ENCODE data around the gene GALNT15. TPM values are rescaled to one million over a fixed set of nuclear protein-coding genes. Genes with fewer than 3 reads are reported as not detected.

GALNT15 gene
- polyA plus RNA-seq, 1 donor (not counting 4 experiments of a cell fraction or from before 2014, with no cell fraction given) = not detected

GRCh38 chr3:16254916-16255315, 80.4 kb downstream of the GALNT15 start:
- dilution Hi-C loops (cut with MboI; ENCODE audit: extremely low pct_ligation_motif_present, low sequenced_read_pairs) = no loop called here
- Histone ChIP-seq H3K4me3 (ENCODE audit: control insufficient read depth in 2 of 3, extremely low read depth in 1 of 3, insufficient read depth in 2 of 3, low read depth in 1 of 3, low read length in 3 of 3) (no peak overlapping the region), H3K9me1 (ENCODE audit: control insufficient read depth, extremely low read depth, insufficient read depth, low read length) (no peaks in the 10 kb centered on the region), H3K9me3 (ENCODE audit: control insufficient read depth, low read depth, low read length) (no peaks in the 10 kb centered on the region), H3K27me3 (ENCODE audit: control insufficient read depth, extremely low read depth, insufficient read depth, low read length) (no peaks in the 10 kb centered on the region), H3K27ac (ENCODE audit: control insufficient read depth, insufficient read depth, low read length) (no peak overlapping the region), H4K20me1 (ENCODE audit: control insufficient read depth, extremely low read depth, insufficient read depth, low read length) (no peaks in the 10 kb centered on the region), H3K36me3 (ENCODE audit: control insufficient read depth in 2 of 2, extremely low read depth in 1 of 2, insufficient read depth in 2 of 2, low read length in 2 of 2) (peaks cover 2 to 4% of the 10 kb centered on the region in 2 experiments), H3K4me1 (ENCODE audit: control insufficient read depth, extremely low read depth, insufficient read depth, low read length) (no peaks in the 10 kb centered on the region), H2AFZ (ENCODE audit: control insufficient read depth, low read length) (no peak overlapping the region), H3K4me2 (ENCODE audit: control insufficient read depth, extremely low read depth, insufficient read depth, low read depth, low read length) (no peak overlapping the region), H3K79me2 (ENCODE audit: control insufficient read depth, insufficient read depth, low read length) (no peaks in the 10 kb centered on the region), H3K9ac (ENCODE audit: control insufficient read depth, extremely low read depth, insufficient read depth, low read length) (no peak overlapping the region)
- FAIRE-seq (no peak), DNase-seq (ENCODE audit: low read depth, low spot score) (no peak)
- no peak for TF ChIP-seq EZH2 (IDR thresholded peaks at IDR 0.05; ENCODE audit: low read length)
- TF ChIP-seq CTCF (optimal IDR thresholded peaks at IDR 0.05 in 1 of 3, IDR thresholded peaks at IDR 0.05 in 1 of 3, conservative IDR thresholded peaks at IDR 0.05 in 1 of 3; ENCODE audit: extremely low read depth in 1 of 3, insufficient read depth in 2 of 3, low read length in 3 of 3) = no peak

- Histone ChIP-seq H3K4me2 (ENCODE audit: control insufficient read depth, extremely low read depth, insufficient read depth, low read depth, low read length) (no peak overlapping the region), H3K27me3 (ENCODE audit: control insufficient read depth, extremely low read depth, insufficient read depth, low read length) (no peaks in the 10 kb centered on the region), H3K9ac (ENCODE audit: control insufficient read depth, extremely low read depth, insufficient read depth, low read length) (no peak overlapping the region), H3K4me3 (ENCODE audit: control insufficient read depth in 2 of 3, extremely low read depth in 1 of 3, insufficient read depth in 2 of 3, low read depth in 1 of 3, low read length in 3 of 3) (no peak overlapping the region), H3K4me1 (ENCODE audit: control insufficient read depth, extremely low read depth, insufficient read depth, low read length) (no peaks in the 10 kb centered on the region), H3K36me3 (ENCODE audit: control insufficient read depth in 2 of 2, extremely low read depth in 1 of 2, insufficient read depth in 2 of 2, low read length in 2 of 2) (peaks cover 2 to 6% of the 10 kb centered on the region in 2 experiments), H2AFZ (ENCODE audit: control insufficient read depth, low read length) (no peak overlapping the region), H4K20me1 (ENCODE audit: control insufficient read depth, extremely low read depth, insufficient read depth, low read length) (no peaks in the 10 kb centered on the region), H3K9me1 (ENCODE audit: control insufficient read depth, extremely low read depth, insufficient read depth, low read length) (no peaks in the 10 kb centered on the region), H3K27ac (ENCODE audit: control insufficient read depth, insufficient read depth, low read length) (no peak overlapping the region), H3K9me3 (ENCODE audit: control insufficient read depth, low read depth, low read length) (no peaks in the 10 kb centered on the region), H3K79me2 (ENCODE audit: control insufficient read depth, insufficient read depth, low read length) (no peaks in the 10 kb centered on the region)
- DNase-seq (ENCODE audit: low read depth, low spot score) (no peak), FAIRE-seq (no peak)
- no peak for TF ChIP-seq EZH2 (IDR thresholded peaks at IDR 0.05; ENCODE audit: low read length)
- TF ChIP-seq CTCF (optimal IDR thresholded peaks at IDR 0.05 in 1 of 3, IDR thresholded peaks at IDR 0.05 in 1 of 3, conservative IDR thresholded peaks at IDR 0.05 in 1 of 3; ENCODE audit: extremely low read depth in 1 of 3, insufficient read depth in 2 of 3, low read length in 3 of 3) = no peak
- dilution Hi-C loops (cut with MboI; ENCODE audit: extremely low pct_ligation_motif_present, low sequenced_read_pairs) = no loop called here
These were observed 80.8 kb downstream of the GALNT15 start for GRCh38 chr3:16255326-16255725.

All from keratinocyte (primary cell).